NOMO-1 treated with DMSO at 0.1 percent for 48 hours (cell line): ENCODE measurements around the gene SAP130.

Experiments
- DNase-seq: peaks from one replicate; lab custom pipeline; 2025; ENCODE audit not compliant: unreplicated experiment; lab: John Stamatoyannopoulos, UW

SAP130 gene

DNA sequence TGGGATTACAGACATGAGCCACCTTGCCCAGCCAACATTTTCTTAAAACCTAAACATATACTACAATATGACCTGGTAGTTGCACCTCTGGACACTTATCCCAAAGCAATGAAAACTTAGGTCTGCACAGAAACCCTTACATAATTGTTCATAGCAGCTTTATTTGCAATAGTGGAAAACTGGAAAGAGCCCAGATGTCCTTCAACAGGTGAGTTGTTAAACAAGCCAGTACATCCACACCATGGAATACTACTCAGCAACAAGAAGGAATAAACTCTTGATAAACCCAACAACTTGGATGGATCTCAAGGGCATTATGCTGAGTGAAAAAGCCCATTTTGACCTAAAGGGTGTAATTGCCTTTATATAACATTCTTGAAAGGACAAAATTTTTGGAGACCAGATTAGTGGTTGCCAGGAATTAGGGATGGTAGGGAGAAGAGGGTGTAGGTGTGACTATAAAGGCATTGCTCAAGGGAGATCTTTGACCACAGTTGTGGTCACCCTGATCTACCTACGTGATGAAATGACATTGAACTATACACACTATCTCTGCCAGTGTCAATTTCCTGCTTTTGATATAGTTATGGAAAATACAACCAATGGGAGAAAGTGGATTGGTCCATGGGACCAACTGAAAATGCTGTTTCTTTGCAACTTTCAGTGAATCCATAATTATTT is 130.2 kb downstream of the SAP130 start:
- DNase-seq: no peak

DNA sequence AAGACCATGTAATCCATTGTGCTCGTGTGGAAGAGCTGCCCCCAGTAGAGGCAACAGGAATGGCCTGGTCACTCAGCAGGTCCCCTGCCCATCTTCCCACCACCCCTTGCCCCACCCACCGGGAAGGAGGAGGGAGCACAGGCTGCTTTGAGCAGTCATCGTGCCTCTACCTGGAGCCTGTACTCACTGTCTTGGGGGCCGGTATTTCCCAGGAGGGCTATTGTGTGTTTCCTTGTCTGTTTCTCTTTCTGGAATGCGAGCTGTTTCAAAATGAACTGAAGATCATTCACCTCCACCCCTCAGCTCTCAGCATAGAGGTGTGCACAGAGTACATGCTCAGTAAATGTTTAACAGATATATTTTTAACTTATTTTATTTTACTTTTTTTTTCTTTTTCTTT is 134.4 kb downstream of the SAP130 start:
- no peak for DNase-seq

DNA sequence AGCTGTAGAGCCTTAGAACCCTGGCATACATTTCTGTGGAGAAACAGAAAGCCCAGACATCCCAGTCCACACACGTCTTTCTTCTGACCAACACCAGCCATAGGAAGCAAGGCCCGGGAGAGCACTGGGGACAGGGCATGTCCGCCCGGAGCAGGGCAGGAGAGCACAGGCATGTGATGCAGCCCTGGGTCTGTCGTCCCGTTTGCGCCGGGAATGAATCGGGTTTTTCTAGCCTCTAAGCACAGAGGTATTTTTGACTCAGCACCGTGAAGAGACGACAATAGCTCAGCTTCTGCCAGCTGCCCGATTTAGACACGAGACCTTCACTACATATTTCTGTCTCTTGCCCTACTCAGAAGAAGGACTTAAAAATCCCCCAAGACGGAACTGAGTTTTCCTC is 134.8 kb downstream of the SAP130 start:
- DNase-seq: no peak

DNA sequence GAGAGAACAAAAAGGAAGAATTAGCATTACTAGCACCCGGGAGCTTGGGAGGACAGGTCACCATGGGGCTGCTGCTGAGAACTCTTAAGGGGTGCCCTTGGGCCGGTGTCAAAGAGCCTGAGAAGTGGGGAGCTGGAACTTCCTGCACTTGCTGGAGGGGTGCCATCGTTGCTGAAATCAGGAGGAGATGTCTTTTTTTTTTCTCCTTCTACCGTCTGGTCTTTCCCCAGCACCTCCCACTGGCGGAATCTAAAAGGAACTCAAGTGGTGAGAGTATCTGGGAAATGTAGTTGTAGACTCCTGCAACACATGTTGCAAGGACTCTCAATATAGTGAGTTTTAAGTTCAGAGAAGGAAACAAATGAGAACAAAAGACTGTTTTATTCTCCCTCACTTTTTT is 136.0 kb downstream of the SAP130 start:
- no peak for DNase-seq
